ENCODE results near the gene NR2E3.

Gene NR2E3

GRCh38 chr15:71804226-71804625 is 6.1 kb upstream of the NR2E3 start:
- DNase-seq, result no peak
- H3K4ac ChIP-seq (ENCODE audit: low read depth, low read length), result no peak overlapping the region
- H3K79me2 ChIP-seq (ENCODE audit: control insufficient read depth, insufficient read depth, low read length), result no peaks in the 10 kb centered on the region
- no peak overlapping the region for H4K5ac ChIP-seq (ENCODE audit: low read length)
- H3K18ac ChIP-seq (ENCODE audit: low read length), result no peak overlapping the region
- no peak overlapping the region for H3K27ac ChIP-seq (ENCODE audit: low read depth, low read length)
- no peak overlapping the region for H3K23ac ChIP-seq (ENCODE audit: low read length)
- H3K27me3 ChIP-seq (ENCODE audit: insufficient read depth, low read length, poor library complexity), result no peaks in the 10 kb centered on the region
- peaks cover 13% of the 10 kb centered on the region for H3K4me1 ChIP-seq (ENCODE audit: control insufficient read depth, low read depth, low read length)
- H2AK5ac ChIP-seq (ENCODE audit: low read length), result no peak overlapping the region
- H3K4me2 ChIP-seq (ENCODE audit: low read length), result no peak overlapping the region
- no peaks in the 10 kb centered on the region for H3K79me1 ChIP-seq (ENCODE audit: low read length)
- no peak overlapping the region for H2BK5ac ChIP-seq (ENCODE audit: low read length)
- H3K4me3 ChIP-seq (ENCODE audit: low read length), result no peak overlapping the region
- H3K36me3 ChIP-seq (ENCODE audit: control insufficient read depth, insufficient read depth, low read length), result no peaks in the 10 kb centered on the region
- H4K8ac ChIP-seq (ENCODE audit: low read depth, low read length), result no peak overlapping the region
- no peak overlapping the region for H3K56ac ChIP-seq (ENCODE audit: low read length)
- WGBS (ENCODE audit: extremely low coverage, insufficient coverage, low lambda C conversion rate), result no CpG with 5 or more reads among the region's 5 CpGs
- H2BK120ac ChIP-seq (ENCODE audit: low read depth, low read length), result no peak overlapping the region
- H2BK15ac ChIP-seq (replicated peaks; ENCODE audit: low read depth), result no peak overlapping the region
- H3K9ac ChIP-seq (ENCODE audit: low read length), result no peak overlapping the region

GRCh38 chr15:71804695-71805470 is 5.5 kb upstream of the NR2E3 start:
- no peak overlapping the region for H3K23ac ChIP-seq (ENCODE audit: low read length)
- no peaks in the 10 kb centered on the region for H3K79me2 ChIP-seq (ENCODE audit: control insufficient read depth, insufficient read depth, low read length)
- H3K79me1 ChIP-seq (ENCODE audit: low read length), result no peaks in the 10 kb centered on the region
- no peak overlapping the region for H2BK5ac ChIP-seq (ENCODE audit: low read length)
- peaks cover 13% of the 10 kb centered on the region for H3K4me1 ChIP-seq (ENCODE audit: control insufficient read depth, low read depth, low read length)
- H3K56ac ChIP-seq (ENCODE audit: low read length), result no peak overlapping the region
- no peak overlapping the region for H2AK5ac ChIP-seq (ENCODE audit: low read length)
- no peak overlapping the region for H3K18ac ChIP-seq (ENCODE audit: low read length)
- H3K4me2 ChIP-seq (ENCODE audit: low read length), result no peak overlapping the region
- H2BK15ac ChIP-seq (replicated peaks; ENCODE audit: low read depth), result no peak overlapping the region
- no peak overlapping the region for H3K4ac ChIP-seq (ENCODE audit: low read depth, low read length)
- H4K8ac ChIP-seq (ENCODE audit: low read depth, low read length), result no peak overlapping the region
- no peak for DNase-seq
- no peaks in the 10 kb centered on the region for H3K36me3 ChIP-seq (ENCODE audit: control insufficient read depth, insufficient read depth, low read length)
- no peaks in the 10 kb centered on the region for H3K27me3 ChIP-seq (ENCODE audit: insufficient read depth, low read length, poor library complexity)
- H3K9ac ChIP-seq (ENCODE audit: low read length), result no peak overlapping the region
- H3K27ac ChIP-seq (ENCODE audit: low read depth, low read length), result no peak overlapping the region
- H2BK120ac ChIP-seq (ENCODE audit: low read depth, low read length), result no peak overlapping the region
- no peak overlapping the region for H4K5ac ChIP-seq (ENCODE audit: low read length)
- WGBS (ENCODE audit: extremely low coverage, insufficient coverage, low lambda C conversion rate), result no CpG with 5 or more reads among the region's 6 CpGs
- H3K4me3 ChIP-seq (ENCODE audit: low read length), result no peak overlapping the region

- H3K27ac ChIP-seq (ENCODE audit: low read depth, low read length), result no peak overlapping the region
- H3K79me2 ChIP-seq (ENCODE audit: control insufficient read depth, insufficient read depth, low read length), result no peaks in the 10 kb centered on the region
- peak overlapping the region; percentile 27 for H3K4me2 ChIP-seq (ENCODE audit: low read length)
- H3K18ac ChIP-seq (ENCODE audit: low read length), result peak overlapping the region; percentile 33
- H3K4ac ChIP-seq (ENCODE audit: low read depth, low read length), result no peak overlapping the region
- H3K79me1 ChIP-seq (ENCODE audit: low read length), result no peaks in the 10 kb centered on the region
- DNase-seq, result peak; percentile 82
- H2BK120ac ChIP-seq (ENCODE audit: low read depth, low read length), result no peak overlapping the region
- H2AK5ac ChIP-seq (ENCODE audit: low read length), result no peak overlapping the region
- no CpG with 5 or more reads among the region's 7 CpGs for WGBS (ENCODE audit: extremely low coverage, insufficient coverage, low lambda C conversion rate)
- H3K27me3 ChIP-seq (ENCODE audit: insufficient read depth, low read length, poor library complexity), result no peaks in the 10 kb centered on the region
- H3K9ac ChIP-seq (ENCODE audit: low read length), result no peak overlapping the region
- no peak overlapping the region for H3K4me3 ChIP-seq (ENCODE audit: low read length)
- no peak overlapping the region for H4K8ac ChIP-seq (ENCODE audit: low read depth, low read length)
- H2BK5ac ChIP-seq (ENCODE audit: low read length), result peak overlapping the region; percentile 63
- no peak overlapping the region for H3K23ac ChIP-seq (ENCODE audit: low read length)
- H3K56ac ChIP-seq (ENCODE audit: low read length), result peak overlapping the region; percentile 78
- H3K36me3 ChIP-seq (ENCODE audit: control insufficient read depth, insufficient read depth, low read length), result no peaks in the 10 kb centered on the region
- H4K5ac ChIP-seq (ENCODE audit: low read length), result no peak overlapping the region
- H2BK15ac ChIP-seq (replicated peaks; ENCODE audit: low read depth), result no peak overlapping the region
- peaks cover 13% of the 10 kb centered on the region for H3K4me1 ChIP-seq (ENCODE audit: control insufficient read depth, low read depth, low read length)
Observed at GRCh38 chr15:71806452-71806931, 3.9 kb upstream of the NR2E3 start.

GRCh38 chr15:71807125-71807629 is 3.2 kb upstream of the NR2E3 start:
- Histone ChIP-seq H3K18ac (ENCODE audit: low read length) (peak overlapping the region; percentile 33), H3K27ac (ENCODE audit: low read depth, low read length) (peak overlapping the region; percentile 13), H3K4ac (ENCODE audit: low read depth, low read length) (no peak overlapping the region), H3K4me1 (ENCODE audit: control insufficient read depth, low read depth, low read length) (peaks cover 13% of the 10 kb centered on the region), H4K8ac (ENCODE audit: low read depth, low read length) (no peak overlapping the region), H3K4me3 (ENCODE audit: low read length) (no peak overlapping the region), H3K4me2 (ENCODE audit: low read length) (peak overlapping the region; percentile 52), H3K79me2 (ENCODE audit: control insufficient read depth, insufficient read depth, low read length) (no peaks in the 10 kb centered on the region), H3K27me3 (ENCODE audit: insufficient read depth, low read length, poor library complexity) (no peaks in the 10 kb centered on the region), H2BK5ac (ENCODE audit: low read length) (peak overlapping the region; percentile 79), H2BK120ac (ENCODE audit: low read depth, low read length) (peak overlapping the region; percentile 6), H2BK15ac (replicated peaks; ENCODE audit: low read depth) (no peak overlapping the region), H2AK5ac (ENCODE audit: low read length) (no peak overlapping the region), H4K5ac (ENCODE audit: low read length) (no peak overlapping the region), H3K56ac (ENCODE audit: low read length) (peak overlapping the region; percentile 78), H3K79me1 (ENCODE audit: low read length) (no peaks in the 10 kb centered on the region), H3K36me3 (ENCODE audit: control insufficient read depth, insufficient read depth, low read length) (no peaks in the 10 kb centered on the region), H3K9ac (ENCODE audit: low read length) (peak overlapping the region; percentile 32), H3K23ac (ENCODE audit: low read length) (peak overlapping the region; percentile 29)
- DNase-seq, result peak; percentile 77
- no CpG with 5 or more reads among the region's 15 CpGs for WGBS (ENCODE audit: extremely low coverage, insufficient coverage, low lambda C conversion rate)

GRCh38 chr15:71807691-71808091 is 2.7 kb upstream of the NR2E3 start:
- no peak overlapping the region for H2BK120ac ChIP-seq (ENCODE audit: low read depth, low read length)
- H3K4ac ChIP-seq (ENCODE audit: low read depth, low read length), result no peak overlapping the region
- no peak overlapping the region for H3K23ac ChIP-seq (ENCODE audit: low read length)
- no CpG with 5 or more reads among the region's 4 CpGs for WGBS (ENCODE audit: extremely low coverage, insufficient coverage, low lambda C conversion rate)
- H3K79me1 ChIP-seq (ENCODE audit: low read length), result no peaks in the 10 kb centered on the region
- no peaks in the 10 kb centered on the region for H3K79me2 ChIP-seq (ENCODE audit: control insufficient read depth, insufficient read depth, low read length)
- H4K5ac ChIP-seq (ENCODE audit: low read length), result no peak overlapping the region
- H3K18ac ChIP-seq (ENCODE audit: low read length), result no peak overlapping the region
- peak overlapping the region; percentile 78 for H3K56ac ChIP-seq (ENCODE audit: low read length)
- H2BK5ac ChIP-seq (ENCODE audit: low read length), result no peak overlapping the region
- no peak overlapping the region for H3K4me3 ChIP-seq (ENCODE audit: low read length)
- peak overlapping the region; percentile 8 for H2AK5ac ChIP-seq (ENCODE audit: low read length)
- H3K27ac ChIP-seq (ENCODE audit: low read depth, low read length), result no peak overlapping the region
- DNase-seq, result peak; percentile 42
- H3K4me1 ChIP-seq (ENCODE audit: control insufficient read depth, low read depth, low read length), result peaks cover 13% of the 10 kb centered on the region
- no peak overlapping the region for H2BK15ac ChIP-seq (replicated peaks; ENCODE audit: low read depth)
- no peaks in the 10 kb centered on the region for H3K36me3 ChIP-seq (ENCODE audit: control insufficient read depth, insufficient read depth, low read length)
- peak overlapping the region; percentile 52 for H3K4me2 ChIP-seq (ENCODE audit: low read length)
- H4K8ac ChIP-seq (ENCODE audit: low read depth, low read length), result no peak overlapping the region
- no peaks in the 10 kb centered on the region for H3K27me3 ChIP-seq (ENCODE audit: insufficient read depth, low read length, poor library complexity)
- no peak overlapping the region for H3K9ac ChIP-seq (ENCODE audit: low read length)
